Calu3 (cell line): Measurements from ENCODE around the gene DTYMK. TPM values are rescaled to one million over a fixed set of nuclear protein-coding genes. Genes with fewer than 3 reads are reported as not detected.
"Not testable (repeated sequence)": the region's sequence is repeated elsewhere in the genome, so short reads cannot be mapped to it uniquely, and the experiment has no call there.

Source experiments
- BruUV-seq: library from RNA; stranded (reverse); fragments of 400-500 nt; replicated peaks from 2 replicates; lab custom pipeline; 2021; lab: Mats Ljungman, UMichigan
- CTCF ChIA-PET: fragments of 300-600 bp; sonication (Branson Sonifier 250); formaldehyde crosslinking; loops from one replicate; lab custom pipeline; 2022; ENCODE audit warnings: antibody characterized with exemption; lab: Charles Lee
- DNase-seq: peaks from one replicate; pipeline ENCODE4 v3.0.0; 2022
- H3K27ac Mint-ChIP-seq: one replicate; pipeline ENCODE4 v1.8.0; 2022; ENCODE audit warnings: mixed read lengths; ENCODE audit not compliant: unreplicated experiment
- H3K27me3 Mint-ChIP-seq: one replicate; pipeline ENCODE4 v1.8.0; 2022; ENCODE audit warnings: mixed read lengths; ENCODE audit not compliant: unreplicated experiment
- H3K36me3 Mint-ChIP-seq: one replicate; pipeline ENCODE4 v1.8.0; 2022; ENCODE audit warnings: mild to moderate bottlenecking, moderate library complexity, mixed read lengths; ENCODE audit not compliant: insufficient read depth, unreplicated experiment
- H3K4me1 Mint-ChIP-seq: one replicate; pipeline ENCODE4 v1.8.0; 2022; ENCODE audit warnings: mild to moderate bottlenecking, low read depth, mixed read lengths; ENCODE audit not compliant: unreplicated experiment
- H3K4me3 Mint-ChIP-seq: one replicate; pipeline ENCODE4 v1.8.0; 2022; ENCODE audit warnings: mild to moderate bottlenecking, low read depth, moderate library complexity, mixed read lengths; ENCODE audit not compliant: unreplicated experiment
- H3K9me3 Mint-ChIP-seq: one replicate; pipeline ENCODE4 v1.8.0; 2022; ENCODE audit warnings: low read depth, mixed read lengths; ENCODE audit not compliant: unreplicated experiment
- intact Hi-C: fragments of 100-400 bp; cut with micrococcal nuclease; formaldehyde crosslinking; loops from one replicate; pipeline ENCODE4 v1.10.0; 2022; ENCODE audit not compliant: unreplicated experiment
- total RNA-seq: library from RNA; stranded (reverse); gene quantifications from 2 replicates; pipeline ENCODE4 v1.2.3, GENCODE V29; 2022
- TF ChIP-seq, protein P1 (sequence below): fragments of 200-600 bp; IDR thresholded peaks from one replicate; pipeline ENCODE4 v1.8.0; 2022; ENCODE audit warnings: antibody characterized with exemption; ENCODE audit not compliant: unreplicated experiment

DTYMK gene
- total RNA-seq, 1 experiment from 2014 or later = 80.7 TPM

DNA sequence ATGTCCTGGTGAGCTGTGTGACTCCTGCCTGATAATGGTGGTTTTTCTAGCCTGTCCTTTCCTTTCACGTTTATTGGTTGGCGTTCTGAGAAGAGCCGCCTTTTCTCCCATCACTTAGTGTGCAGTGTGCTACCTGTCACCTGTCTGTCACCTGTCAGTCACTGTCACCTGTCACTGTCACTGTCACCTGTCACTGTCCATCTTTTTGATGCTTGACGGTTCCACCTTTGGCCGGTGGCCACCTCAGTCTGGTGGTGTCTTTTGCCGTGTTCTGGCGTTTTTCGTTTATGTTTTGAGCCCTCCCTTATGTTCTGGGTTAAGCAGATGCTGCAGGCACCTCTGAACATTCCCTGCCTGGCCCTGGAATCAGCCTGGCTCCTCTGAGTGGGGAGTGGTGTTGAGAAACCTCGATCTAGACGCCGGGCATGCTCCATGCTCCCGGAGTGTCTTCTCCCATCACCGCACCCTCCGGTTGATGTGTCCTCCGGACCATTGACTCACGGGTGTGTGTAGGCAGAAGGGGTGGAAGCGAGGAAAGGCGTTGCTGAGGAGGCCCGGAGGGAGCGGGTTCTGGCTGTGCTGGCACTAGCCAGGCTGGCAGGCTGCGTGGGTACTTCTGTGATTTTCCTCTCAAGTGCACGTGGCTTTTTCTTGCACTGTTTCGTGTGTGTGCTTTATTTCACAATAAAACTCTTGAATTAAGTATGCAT lies 20.7 kb downstream of the DTYMK start:
- no TSS peak for BruUV-seq
- CTCF ChIA-PET = no interaction called here
- intact Hi-C loops = no loop called here
- no peak for DNase-seq
- peaks cover 9% of the 10 kb centered on the region for H3K4me1 Mint-ChIP-seq
- no peak overlapping the region for H3K4me3 Mint-ChIP-seq
- no peaks in the 10 kb centered on the region for H3K9me3 Mint-ChIP-seq
- H3K27me3 Mint-ChIP-seq = no peaks in the 10 kb centered on the region
- H3K27ac Mint-ChIP-seq = peak overlapping the region; percentile 61
- peaks cover 47% of the 10 kb centered on the region for H3K36me3 Mint-ChIP-seq
- TF ChIP-seq, protein P1, sequence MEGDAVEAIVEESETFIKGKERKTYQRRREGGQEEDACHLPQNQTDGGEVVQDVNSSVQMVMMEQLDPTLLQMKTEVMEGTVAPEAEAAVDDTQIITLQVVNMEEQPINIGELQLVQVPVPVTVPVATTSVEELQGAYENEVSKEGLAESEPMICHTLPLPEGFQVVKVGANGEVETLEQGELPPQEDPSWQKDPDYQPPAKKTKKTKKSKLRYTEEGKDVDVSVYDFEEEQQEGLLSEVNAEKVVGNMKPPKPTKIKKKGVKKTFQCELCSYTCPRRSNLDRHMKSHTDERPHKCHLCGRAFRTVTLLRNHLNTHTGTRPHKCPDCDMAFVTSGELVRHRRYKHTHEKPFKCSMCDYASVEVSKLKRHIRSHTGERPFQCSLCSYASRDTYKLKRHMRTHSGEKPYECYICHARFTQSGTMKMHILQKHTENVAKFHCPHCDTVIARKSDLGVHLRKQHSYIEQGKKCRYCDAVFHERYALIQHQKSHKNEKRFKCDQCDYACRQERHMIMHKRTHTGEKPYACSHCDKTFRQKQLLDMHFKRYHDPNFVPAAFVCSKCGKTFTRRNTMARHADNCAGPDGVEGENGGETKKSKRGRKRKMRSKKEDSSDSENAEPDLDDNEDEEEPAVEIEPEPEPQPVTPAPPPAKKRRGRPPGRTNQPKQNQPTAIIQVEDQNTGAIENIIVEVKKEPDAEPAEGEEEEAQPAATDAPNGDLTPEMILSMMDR = no peak

DNA sequence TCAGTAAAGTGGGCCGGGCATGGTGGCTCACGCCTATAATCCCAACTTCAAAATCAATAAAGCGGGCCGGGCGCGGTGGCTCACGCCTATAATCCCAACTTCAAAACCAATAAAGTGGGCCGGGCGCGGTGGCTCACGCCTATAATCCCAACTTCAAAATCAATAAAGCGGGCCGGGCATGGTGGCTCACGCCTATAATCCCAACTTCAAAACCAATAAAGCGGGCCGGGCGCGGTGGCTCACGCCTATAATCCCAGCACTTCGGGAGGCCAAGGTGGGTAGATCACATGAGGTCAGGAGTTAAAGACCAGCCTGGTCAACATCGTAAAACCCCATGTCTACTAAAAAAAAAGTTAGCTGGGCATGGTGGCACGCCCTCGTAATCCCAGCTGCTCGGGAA lies 23.9 kb downstream of the DTYMK start:
- H3K9me3 Mint-ChIP-seq, H3K4me3 Mint-ChIP-seq, H3K27ac Mint-ChIP-seq, CTCF ChIA-PET, BruUV-seq, intact Hi-C loops, H3K27me3 Mint-ChIP-seq, DNase-seq, H3K4me1 Mint-ChIP-seq: not testable (repeated sequence)
- peaks cover 51% of the 10 kb centered on the region for H3K36me3 Mint-ChIP-seq

DNA sequence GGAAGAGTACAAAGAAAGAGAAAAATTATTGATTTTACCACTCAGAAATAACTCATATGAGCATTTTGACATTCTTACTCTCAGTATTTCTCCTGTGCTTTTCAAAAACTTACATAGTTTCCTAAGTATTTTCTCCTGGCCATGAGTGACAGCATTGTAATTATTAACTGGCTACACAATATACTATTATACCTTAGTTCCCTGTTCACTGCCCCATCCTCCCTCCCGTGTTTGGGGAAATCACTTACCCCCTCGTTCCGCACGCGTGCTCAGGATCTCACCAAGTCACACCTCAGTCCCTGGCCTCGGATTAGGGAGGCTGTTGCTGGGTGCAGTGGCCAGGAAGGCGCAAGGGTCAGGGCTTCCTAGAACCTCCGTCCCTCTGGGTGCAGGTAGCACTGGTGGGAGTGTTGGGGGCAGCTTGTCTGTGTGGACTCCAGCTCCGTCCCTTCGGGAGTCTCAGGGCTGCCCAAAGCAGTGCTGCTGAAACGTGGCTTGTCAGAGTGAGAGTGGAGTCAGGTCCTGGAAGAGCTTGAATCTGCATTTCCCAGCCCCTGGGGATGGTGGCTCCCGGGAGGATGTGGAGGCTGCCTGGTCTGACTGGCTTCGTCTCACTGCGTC lies 25.9 kb downstream of the DTYMK start:
- H3K9me3 Mint-ChIP-seq = no peaks in the 10 kb centered on the region
- H3K4me3 Mint-ChIP-seq = no peak overlapping the region
- H3K36me3 Mint-ChIP-seq = peaks cover 50% of the 10 kb centered on the region
- CTCF ChIA-PET = interaction anchor here (1.5 kb wide), 1 partner anchor 218 kb away, joined by 8 read pairs; no protein-coding TSS in a partner anchor
- BruUV-seq = no TSS peak
- no peaks in the 10 kb centered on the region for H3K27me3 Mint-ChIP-seq
- H3K27ac Mint-ChIP-seq = no peak overlapping the region
- DNase-seq = no peak
- TF ChIP-seq, protein P1 = no peak
- H3K4me1 Mint-ChIP-seq = peaks cover 8% of the 10 kb centered on the region
- intact Hi-C loops = no loop called here

DNA sequence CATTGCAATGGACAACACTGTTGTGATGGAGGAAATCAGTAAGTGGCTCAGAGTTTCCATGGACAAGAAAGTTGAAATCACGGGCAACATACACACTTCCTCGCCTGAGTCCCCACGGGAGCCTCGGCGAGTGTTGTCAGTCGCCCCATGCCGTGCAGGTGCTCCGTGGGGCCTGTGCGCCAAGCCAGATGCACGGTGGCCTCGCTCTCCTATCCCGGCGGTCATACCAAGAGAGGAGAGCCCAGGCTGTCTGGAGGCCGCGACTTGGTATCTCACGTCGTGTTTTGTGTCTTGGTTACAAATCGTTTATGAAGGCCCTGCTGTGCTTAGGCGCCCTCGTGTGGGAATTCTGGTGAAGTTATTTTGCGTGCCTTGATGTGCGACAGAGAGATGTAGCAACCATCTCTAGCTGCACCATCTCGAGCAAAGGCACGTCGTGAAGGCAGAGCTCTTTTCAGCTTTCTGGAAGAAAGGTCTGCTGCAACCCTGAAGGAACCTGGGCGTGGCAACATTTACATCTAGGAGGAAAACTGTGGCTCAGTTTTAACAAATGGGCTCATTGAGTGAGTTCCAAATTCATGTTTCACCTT lies 27.4 kb downstream of the DTYMK start:
- BruUV-seq = no TSS peak
- Mint-ChIP-seq H3K27me3 (no peaks in the 10 kb centered on the region), H3K27ac (no peak overlapping the region), H3K4me3 (no peak overlapping the region), H3K9me3 (no peaks in the 10 kb centered on the region), H3K36me3 (peaks cover 52% of the 10 kb centered on the region), H3K4me1 (no peaks in the 10 kb centered on the region)
- DNase-seq = peak; percentile 36
- intact Hi-C loops = no loop called here
- TF ChIP-seq, protein P1 = no peak
- CTCF ChIA-PET = interaction anchor here (1.5 kb wide), 1 partner anchor 220 kb away, joined by 8 read pairs; no protein-coding TSS in a partner anchor
